D721Med (cell line): Measurements from ENCODE around the gene USP2.

Experiments used
- DNase-seq: peaks from one replicate; pipeline ENCODE4 v3.0.0; 2011; ENCODE audit warnings: low spot score; ENCODE audit not compliant: insufficient read length
- FAIRE-seq: peaks from 2 replicates; lab custom pipeline; 2011; peaks lifted over from hg19 to GRCh38; lab: Jason Lieb, UNC
- CTCF ChIP-seq: IDR thresholded peaks from 2 replicates; pipeline ENCODE4 v1.5.1; 2012; ENCODE audit warnings: mild to moderate bottlenecking, control low read depth; ENCODE audit not compliant: insufficient read depth; ENCODE audit errors: missing control alignments

USP2 gene

GRCh38 chr11:119340335-119341221 is 40.9 kb downstream of the USP2 start, which contains the start of gene C1QTNF5:
Gene C1QTNF5, minus strand, starts transcription at chr11:119340883. Its CDS starts 486 bp downstream, at chr11:119340397.
- TF ChIP-seq CTCF = no peak
- DNase-seq = no peak
- no peak for FAIRE-seq

DNA sequence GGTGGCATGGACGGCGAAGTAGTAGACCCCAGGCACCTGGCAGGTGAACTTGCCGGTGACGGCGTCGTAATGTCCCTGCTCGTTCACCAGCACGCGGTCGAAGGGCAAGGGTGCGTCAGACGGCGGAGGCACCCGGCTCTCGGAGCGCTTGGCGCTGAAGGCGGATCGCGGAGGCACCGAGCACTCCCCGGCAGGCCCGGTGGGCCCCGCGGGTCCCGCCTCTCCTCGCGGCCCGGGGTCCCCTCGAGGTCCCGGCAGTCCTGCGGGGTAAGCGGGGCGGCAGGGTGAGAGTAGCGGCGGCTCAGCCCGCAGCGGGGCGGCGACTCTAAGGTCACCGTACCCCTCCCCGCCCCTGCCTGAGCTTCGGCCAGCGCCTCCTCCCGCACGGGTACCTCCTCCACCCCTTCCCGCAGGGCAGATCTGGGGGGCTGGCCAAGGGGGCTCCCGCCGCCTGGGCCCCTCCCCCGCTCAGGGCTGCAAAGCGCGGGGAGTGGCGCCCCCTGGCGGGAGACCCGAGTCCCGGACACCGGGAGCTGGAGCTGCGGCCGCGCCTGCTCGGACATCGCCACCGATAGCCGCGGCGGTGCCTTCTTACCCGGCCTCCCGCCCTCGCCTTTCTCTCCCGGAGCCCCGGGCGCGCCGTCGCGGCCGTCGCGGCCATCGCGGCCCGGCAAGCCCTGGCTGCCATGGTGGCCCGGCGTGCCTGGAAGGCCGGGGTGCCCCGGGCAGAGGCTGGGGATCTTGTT is 41.7 kb downstream of the USP2 start:
- FAIRE-seq (no peak), DNase-seq (peak; percentile 83)
- peak; percentile 48 for TF ChIP-seq CTCF

GRCh38 chr11:119338965-119339588 is 42.4 kb downstream of the USP2 start:
- no peak for TF ChIP-seq CTCF
- DNase-seq (no peak), FAIRE-seq (no peak)

DNA sequence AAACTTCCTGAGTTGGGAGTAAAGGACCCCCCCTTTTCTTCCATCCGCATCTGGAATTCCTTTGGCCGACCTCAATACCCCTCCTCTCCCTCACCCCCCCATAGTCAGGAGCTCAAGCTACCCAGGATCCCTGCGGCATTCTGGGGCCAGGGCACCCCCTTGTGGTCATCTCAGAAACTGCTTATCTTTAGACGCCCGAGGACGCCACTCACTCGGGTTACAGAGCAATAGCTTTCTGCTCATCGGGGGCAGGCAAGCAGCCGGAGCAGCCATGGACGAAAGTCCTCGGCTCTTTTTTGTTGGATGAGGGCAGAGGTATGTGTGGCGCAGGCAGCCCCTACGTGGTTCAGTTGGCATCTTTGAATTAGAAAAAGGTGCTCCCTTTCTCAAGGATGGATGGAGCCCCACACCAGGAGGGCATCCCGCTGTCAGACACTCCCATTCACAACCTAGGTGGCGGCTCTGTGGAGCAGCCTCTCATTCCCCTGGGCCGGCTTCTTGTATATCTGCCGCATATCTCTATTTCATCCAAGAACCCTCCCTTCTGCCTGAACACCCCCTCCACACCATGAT is 43.1 kb downstream of the USP2 start:
- no peak for FAIRE-seq
- DNase-seq = peak; percentile 92

DNA sequence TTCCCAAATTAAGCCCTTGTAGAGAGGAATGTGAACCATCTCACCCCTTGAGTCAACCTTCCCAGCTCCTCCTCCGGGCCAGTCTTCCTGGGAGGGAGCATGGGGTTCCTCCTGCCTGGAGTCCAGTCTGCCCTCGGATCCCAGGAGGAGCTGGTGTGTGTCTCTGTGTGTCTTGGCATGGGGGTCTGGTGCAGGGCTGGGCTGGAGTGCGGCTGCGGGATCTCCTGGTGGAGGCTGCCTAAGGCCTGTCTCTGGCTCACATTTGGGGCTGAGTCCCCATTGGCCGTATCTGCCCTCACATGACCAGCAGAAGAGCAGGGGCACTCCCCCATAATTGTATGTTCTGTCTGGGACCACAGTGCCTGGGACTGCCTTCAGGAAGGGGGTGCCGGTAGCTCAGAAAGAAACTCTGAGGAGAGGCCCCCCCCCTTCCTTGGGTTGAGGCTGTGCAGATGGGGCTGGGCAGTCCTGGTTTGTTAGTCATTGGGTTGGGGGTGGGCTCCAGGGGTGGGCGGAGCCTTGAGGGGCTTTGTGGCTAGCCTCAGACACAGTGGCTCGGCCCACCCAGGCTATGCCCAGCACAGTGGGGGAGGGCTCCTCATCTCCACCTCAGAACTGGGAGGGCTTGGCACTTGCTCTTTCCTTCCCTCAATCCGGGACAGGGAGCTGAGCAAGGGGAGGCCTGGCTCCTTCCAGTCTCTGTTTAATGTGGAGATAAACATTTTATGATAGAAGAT is 43.7 kb downstream of the USP2 start:
- FAIRE-seq (no peak), DNase-seq (no peak)
- no peak for TF ChIP-seq CTCF

More for the DNA sequence above, 43.1 kb downstream of the USP2 start:
- TF ChIP-seq CTCF = peak; percentile 80

DNA sequence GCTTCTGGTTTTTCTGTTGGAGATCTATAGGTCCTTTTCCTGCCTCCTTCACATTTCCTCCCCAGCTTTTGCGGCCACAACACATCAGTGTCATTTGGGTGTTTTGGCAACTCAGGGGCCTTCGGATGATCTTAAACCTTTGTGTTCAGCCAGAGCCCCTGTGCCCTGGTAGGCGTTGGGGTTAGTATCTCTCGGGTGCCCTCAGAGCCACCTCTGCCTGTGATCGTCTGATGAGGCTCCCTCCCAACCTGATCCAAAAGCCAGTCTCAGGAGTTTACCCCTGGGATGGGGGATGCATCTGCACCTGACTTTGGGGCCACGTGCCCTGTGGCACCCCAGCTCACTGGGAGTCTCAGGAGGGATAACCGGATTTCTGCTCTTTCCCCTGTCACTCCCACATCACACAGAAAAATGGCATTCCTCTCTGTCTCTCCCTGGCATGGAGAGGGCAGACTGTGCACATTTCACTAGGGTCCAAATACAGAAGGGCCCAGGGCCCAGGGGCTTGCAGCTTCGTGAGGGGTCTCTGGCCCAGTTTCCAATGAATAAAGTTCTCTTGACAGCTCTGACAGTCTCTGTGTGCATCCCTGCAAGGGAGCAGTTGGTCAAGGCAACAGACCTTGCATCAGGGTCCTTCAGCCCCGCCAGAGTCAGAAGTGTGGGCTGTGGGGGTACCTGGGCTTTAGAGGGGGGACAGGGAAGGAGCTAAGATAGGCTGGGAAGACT is 44.6 kb downstream of the USP2 start:
- FAIRE-seq = no peak
- TF ChIP-seq CTCF = no peak
- DNase-seq = no peak
